HG03354 (cell line): Measurements from ENCODE around the gene PGM2.
A peak's percentile ranks its signal among the peaks of the same experiment; 100 is the strongest.

Experiments used
- ATAC-seq: cut with Tn5 transposase; IDR thresholded peaks from one replicate; pipeline ENCODE4 v1.9.1; 2021; ENCODE audit warnings: mild to moderate bottlenecking; ENCODE audit not compliant: unreplicated experiment, poor library complexity, severe bottlenecking

Gene PGM2

GRCh38 chr4:37858112-37858511 lies 31.6 kb downstream of the PGM2 start:
- no peak for ATAC-seq

GRCh38 chr4:37858872-37859271 lies 32.4 kb downstream of the PGM2 start:
- no peak for ATAC-seq

DNA sequence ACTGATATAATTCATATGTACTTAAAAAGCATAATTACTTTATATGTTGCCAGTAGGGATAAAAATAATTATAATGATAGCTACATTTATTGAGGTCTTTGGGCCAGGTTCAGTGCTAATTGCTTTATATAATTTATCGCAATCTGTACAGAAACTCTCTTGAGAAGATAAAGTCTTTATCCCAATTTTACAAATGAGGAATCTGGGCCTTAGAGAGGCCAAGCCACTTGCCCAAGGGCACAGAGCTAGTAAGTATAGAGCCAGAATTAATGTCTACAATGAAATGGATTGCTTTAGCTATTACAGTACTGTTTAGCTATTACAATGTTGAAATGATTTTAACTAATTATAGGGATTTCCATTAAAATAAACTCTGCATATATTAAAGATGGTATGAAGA lies 33.8 kb downstream of the PGM2 start:
- ATAC-seq = no peak

- no peak for ATAC-seq
These were observed 36.5 kb downstream of the PGM2 start for GRCh38 chr4:37862961-37863360.

GRCh38 chr4:37864786-37865185 lies 38.3 kb downstream of the PGM2 start:
- ATAC-seq = no peak

GRCh38 chr4:37865450-37865849 lies 39.0 kb downstream of the PGM2 start:
- ATAC-seq = no peak

GRCh38 chr4:37867102-37867501 lies 40.6 kb downstream of the PGM2 start:
- ATAC-seq = no peak

- ATAC-seq = no peak
These were observed 41.8 kb downstream of the PGM2 start for GRCh38 chr4:37868238-37868637.

- peak; percentile 57 for ATAC-seq
These were observed 46.0 kb downstream of the PGM2 start for GRCh38 chr4:37872310-37872988.

DNA sequence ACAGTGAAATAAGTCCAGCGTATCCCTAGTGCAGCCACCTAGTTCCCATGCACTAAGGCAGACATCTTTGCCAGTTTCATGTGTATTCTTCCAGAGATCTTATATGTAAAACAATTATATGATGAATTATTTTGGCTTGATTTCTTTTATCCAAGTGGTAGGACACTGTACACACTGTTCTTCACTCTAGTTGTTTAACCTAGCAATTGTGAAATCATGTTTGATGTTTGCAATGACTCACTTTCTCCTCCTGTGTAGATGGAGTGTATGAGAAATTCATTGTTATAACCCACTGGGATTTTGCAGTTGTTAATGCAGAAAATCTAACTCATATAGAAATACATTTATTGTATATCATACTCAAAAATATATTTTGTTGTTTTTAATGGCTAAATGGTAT lies 46.9 kb downstream of the PGM2 start:
- no peak for ATAC-seq

DNA sequence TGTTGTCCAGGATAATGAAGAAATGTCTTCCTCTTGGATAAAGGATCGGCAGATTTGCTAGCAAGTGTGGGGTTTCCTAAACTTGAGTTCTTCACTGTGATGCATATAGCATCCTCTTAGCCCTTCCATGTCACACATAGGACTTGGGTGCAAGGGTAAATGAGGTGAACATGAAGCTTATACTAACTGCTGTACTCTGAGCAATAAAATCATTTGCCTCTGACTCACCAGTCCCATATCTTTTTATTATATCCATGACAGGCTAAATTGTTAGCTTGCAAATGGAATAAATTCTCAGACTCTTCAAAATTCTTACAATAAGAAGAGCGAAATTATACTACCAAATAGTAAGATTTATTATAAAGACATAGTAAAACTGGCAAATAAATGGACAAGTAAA lies 49.7 kb downstream of the PGM2 start:
- no peak for ATAC-seq

DNA sequence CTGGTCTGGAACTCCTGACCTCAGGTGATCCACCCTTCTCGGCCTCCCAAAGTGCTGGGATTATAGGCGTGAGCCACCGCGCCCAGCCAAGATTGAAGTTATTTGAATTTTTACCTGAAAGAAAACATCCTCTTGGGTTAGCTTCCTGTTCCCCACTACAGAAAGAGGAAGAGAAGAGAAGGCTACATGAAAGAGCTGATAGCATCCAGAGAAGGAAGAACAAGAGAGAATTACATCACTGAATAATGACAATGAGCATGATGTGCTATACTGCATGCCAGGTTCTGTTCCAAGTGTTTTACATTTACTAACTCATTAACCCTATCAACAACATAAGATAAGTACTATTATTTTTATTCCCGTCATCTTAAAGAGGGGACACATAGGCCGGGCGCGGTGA lies 52.9 kb downstream of the PGM2 start:
- ATAC-seq = no peak

DNA sequence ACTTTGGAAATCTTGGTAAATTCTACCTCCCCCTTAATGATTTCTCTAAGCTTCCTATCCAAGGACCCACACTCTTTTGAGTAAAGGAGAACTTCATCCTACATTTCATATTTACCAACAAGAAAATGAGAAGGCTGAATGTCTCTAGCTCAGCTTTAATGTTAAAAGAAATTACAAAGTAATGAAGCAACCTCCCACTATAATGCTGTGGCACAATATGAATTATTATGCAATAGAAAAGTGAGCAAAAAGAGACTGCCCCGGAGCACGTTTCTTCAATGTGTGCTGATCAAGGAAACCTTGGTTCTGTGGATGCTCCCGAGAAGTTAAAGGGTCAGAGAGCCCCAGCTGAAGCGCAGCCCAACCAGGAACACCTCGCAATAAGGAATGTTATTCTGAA lies 55.3 kb downstream of the PGM2 start:
- ATAC-seq = no peak

DNA sequence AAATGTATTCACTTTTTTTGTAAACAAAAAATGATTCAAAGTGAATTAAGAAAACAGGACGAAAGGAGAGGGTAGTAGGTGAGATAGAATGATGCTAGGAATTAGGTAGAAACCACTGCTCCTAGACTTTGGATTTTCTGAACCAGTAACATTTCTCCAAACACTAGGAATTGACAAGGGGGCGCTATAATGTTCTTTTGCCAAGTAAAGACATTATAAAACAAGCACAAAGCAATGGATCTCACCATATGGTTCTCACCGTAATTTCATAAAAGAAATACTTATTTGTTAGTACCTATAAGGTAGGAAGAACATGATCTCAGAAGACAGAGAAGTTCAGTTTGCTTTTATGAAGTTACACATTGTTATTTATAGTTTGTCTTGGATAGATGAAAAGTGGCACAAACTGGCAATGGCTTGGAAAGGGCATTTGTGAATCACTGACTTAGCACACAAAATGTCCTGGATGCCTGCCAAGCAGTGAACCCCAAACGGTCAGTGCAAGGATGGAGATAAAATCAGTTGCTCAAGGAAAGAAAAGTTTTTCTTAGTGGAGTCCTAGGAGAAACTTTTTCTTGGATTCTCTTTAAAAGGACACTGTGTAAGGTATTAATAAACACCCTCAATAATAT lies 56.3 kb downstream of the PGM2 start:
- no peak for ATAC-seq

GRCh38 chr4:37884855-37885487 lies 58.5 kb downstream of the PGM2 start:
- no peak for ATAC-seq

DNA sequence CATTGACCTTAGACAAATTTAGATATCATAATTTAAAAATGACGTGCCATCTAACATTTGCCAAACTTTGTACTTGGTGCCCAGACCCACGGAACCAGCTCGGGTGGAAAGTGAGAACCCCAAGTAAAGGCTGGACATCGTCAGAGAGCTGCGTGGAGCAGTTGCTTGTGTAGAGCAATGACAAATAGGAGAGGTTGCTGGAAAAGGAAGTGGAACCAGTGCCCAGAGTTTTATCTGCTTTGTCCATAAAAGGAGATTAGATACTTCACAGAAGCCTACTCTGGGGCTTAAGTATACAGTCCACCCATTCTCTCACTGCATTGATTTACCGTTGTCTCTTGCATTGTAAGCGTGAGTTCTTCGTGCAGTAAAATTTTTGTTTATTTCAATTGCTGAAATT lies 59.0 kb downstream of the PGM2 start:
- ATAC-seq = no peak

GRCh38 chr4:37889849-37890800 lies 63.6 kb downstream of the PGM2 start:
- ATAC-seq = peak; percentile 7

DNA sequence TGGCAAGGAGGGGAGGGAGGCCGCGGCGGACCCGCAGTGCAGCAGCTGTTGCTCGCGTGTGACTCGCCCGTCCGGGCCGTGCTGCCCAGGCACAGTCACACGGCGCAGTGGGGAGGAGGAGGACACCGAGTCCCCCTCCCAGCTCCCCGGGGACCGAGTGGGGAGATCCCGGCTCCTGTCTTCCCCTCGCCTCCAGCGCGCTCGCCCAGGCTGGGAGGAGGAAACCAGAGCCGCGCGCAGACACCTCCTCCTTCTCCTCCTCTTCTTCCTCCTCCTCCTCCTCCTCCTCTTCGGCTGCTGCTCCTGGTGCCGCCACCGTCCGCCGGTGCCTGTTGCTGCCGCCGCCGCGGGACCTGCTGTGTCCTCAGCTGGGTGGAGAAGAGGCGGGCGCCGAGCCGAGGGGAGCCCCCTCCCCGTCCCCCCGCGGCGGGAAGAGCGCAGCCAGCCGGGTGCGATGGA lies 64.3 kb downstream of the PGM2 start, which contains the start of gene TBC1D1:
TBC1D1 (plus strand) TSS at position 284 of the 459 bp plus-strand sequence. CDS start 11,012 bp downstream, outside the sequence.
- ATAC-seq = peak; percentile 31

DNA sequence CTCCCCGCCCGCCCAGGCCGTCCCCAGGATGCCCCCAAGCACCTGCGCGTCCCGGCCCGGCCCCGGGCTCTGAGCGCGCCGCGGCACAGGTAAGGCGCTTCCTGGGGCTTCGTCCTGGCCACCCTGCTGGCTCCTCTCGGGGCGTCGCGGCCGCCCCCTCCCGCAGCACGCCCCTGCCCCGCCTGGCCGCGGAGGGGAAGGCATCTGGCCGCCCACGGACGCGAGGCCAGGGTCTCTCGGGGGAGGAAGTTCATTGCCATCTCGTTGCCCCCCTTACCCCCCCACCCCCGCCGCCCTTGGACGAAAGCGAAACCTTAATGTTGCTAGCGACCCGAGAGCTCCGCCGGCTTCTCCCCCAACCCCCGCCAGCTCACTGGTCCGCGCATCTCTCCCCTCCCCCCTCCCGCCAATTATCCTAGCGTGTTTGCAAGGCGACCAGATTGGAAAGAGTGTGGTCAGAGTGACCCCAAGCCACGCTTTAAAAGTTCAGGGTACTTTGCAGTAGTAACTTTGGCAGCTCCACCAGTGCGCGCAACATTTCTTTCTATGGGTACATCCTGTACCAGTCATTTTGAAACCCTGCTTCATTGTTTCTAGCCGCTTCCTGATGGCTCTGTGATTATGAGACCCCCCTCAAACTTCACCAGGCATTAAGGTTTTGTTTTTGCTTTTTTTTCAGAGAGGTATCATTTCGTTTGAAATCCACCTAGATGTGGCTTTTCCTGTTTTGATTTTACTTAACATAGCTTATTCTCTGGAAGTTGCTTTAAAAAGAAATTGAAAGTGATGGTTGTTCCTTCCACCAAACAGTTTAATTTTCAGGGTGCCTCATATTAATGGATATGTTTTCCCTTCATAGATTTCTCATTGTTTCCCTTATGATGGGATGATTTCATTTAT lies 65.0 kb downstream of the PGM2 start:
- peak; percentile 58 for ATAC-seq
